HG03378 (cell line): ENCODE measurements around the gene JUNB.

Experiments used
- ATAC-seq: cut with Tn5 transposase; IDR thresholded peaks from one replicate; pipeline ENCODE4 v1.9.1; 2021; ENCODE audit warnings: mild to moderate bottlenecking, moderate library complexity; ENCODE audit not compliant: unreplicated experiment

Gene JUNB

GRCh38 chr19:12773571-12773970 lies 17.7 kb upstream of the JUNB start:
- ATAC-seq, result no peak

- ATAC-seq, result no peak
Measured at GRCh38 chr19:12774588-12775555, 16.4 kb upstream of the JUNB start, which contains the start of gene HOOK2. Gene HOOK2, minus strand, starts transcription at chr19:12775552. Its CDS starts 103 bp downstream, at chr19:12775449.

- no peak for ATAC-seq
Measured at GRCh38 chr19:12777217-12778016, 13.9 kb upstream of the JUNB start.

GRCh38 chr19:12778017-12778904 lies 13.0 kb upstream of the JUNB start:
- no peak for ATAC-seq

GRCh38 chr19:12778905-12779161 lies 12.5 kb upstream of the JUNB start:
- no peak for ATAC-seq

- ATAC-seq, result no peak
Measured at GRCh38 chr19:12779162-12779993, 11.9 kb upstream of the JUNB start.

- ATAC-seq, result no peak
Measured at GRCh38 chr19:12782174-12782423, 9.2 kb upstream of the JUNB start.

- no peak for ATAC-seq
Measured at GRCh38 chr19:12782424-12783290, 8.6 kb upstream of the JUNB start.

- no peak for ATAC-seq
Measured at GRCh38 chr19:12783291-12783848, 7.9 kb upstream of the JUNB start.

GRCh38 chr19:12783849-12784393 lies 7.4 kb upstream of the JUNB start:
- ATAC-seq, result no peak

GRCh38 chr19:12784394-12784870 lies 6.9 kb upstream of the JUNB start:
- ATAC-seq, result no peak

GRCh38 chr19:12784871-12785430 lies 6.3 kb upstream of the JUNB start:
- ATAC-seq, result no peak

GRCh38 chr19:12785431-12786031 lies 5.8 kb upstream of the JUNB start:
- ATAC-seq, result no peak

GRCh38 chr19:12786141-12786870 lies 5.0 kb upstream of the JUNB start:
- ATAC-seq, result no peak

- ATAC-seq, result no peak
Measured at GRCh38 chr19:12786952-12787351, 4.3 kb upstream of the JUNB start.

- no peak for ATAC-seq
Measured at GRCh38 chr19:12787458-12787857, 3.8 kb upstream of the JUNB start.

- ATAC-seq, result no peak
Measured at GRCh38 chr19:12788042-12788681, 3.1 kb upstream of the JUNB start.
